HEK293T (cell line): Measurements from ENCODE around the gene GOLGA1.

Experiments
- CTCF ChIA-PET: fragments of 350-600 bp; formaldehyde crosslinking; extraction: SDS; loops from one replicate; lab custom pipeline; 2021; ENCODE audit warnings: antibody characterized with exemption, inconsistent platforms; lab: Yijun Ruan, JAX
- POLR2A ChIA-PET: fragments of 350-600 bp; formaldehyde crosslinking; extraction: SDS; loops from one replicate; lab custom pipeline; 2020; ENCODE audit warnings: antibody characterized with exemption, inconsistent platforms; lab: Yijun Ruan, JAX
- DNase-seq: peaks from one replicate; pipeline ENCODE4 v3.0.0; 2012; ENCODE audit warnings: mixed read lengths; ENCODE audit errors: extremely low spot score
- ARNT ChIP-seq: fragments of 450-650 bp; IDR thresholded peaks from 2 replicates; pipeline ENCODE4 v1.6.1; 2017; ENCODE audit warnings: mild to moderate bottlenecking
- BHLHE40 ChIP-seq: fragments of 450-650 bp; IDR thresholded peaks from 2 replicates; pipeline ENCODE4 v1.6.1; 2016; ENCODE audit warnings: mild to moderate bottlenecking, moderate library complexity, borderline replicate concordance
- CTBP1 ChIP-seq: fragments of 450-650 bp; IDR thresholded peaks from 2 replicates; pipeline ENCODE4 v1.6.1; 2016; ENCODE audit warnings: borderline replicate concordance
- ELF4 ChIP-seq: fragments of 450-650 bp; IDR thresholded peaks from 2 replicates; pipeline ENCODE4 v1.6.1; 2017; ENCODE audit warnings: antibody characterized with exemption
- FOXA1 ChIP-seq: fragments of 450-650 bp; IDR thresholded peaks from 2 replicates; pipeline ENCODE4 v1.6.1; 2016; ENCODE audit warnings: mild to moderate bottlenecking
- FOXK2 ChIP-seq: fragments of 450-650 bp; IDR thresholded peaks from 2 replicates; pipeline ENCODE4 v1.6.1; 2016; ENCODE audit warnings: mild to moderate bottlenecking
- FOXM1 ChIP-seq: fragments of 450-650 bp; IDR thresholded peaks from 2 replicates; pipeline ENCODE4 v1.6.1; 2017; ENCODE audit warnings: mild to moderate bottlenecking, borderline replicate concordance
- HDGF ChIP-seq: fragments of 450-650 bp; IDR thresholded peaks from 2 replicates; pipeline ENCODE4 v1.6.1; 2017; ENCODE audit warnings: antibody characterized with exemption, borderline replicate concordance
- L3MBTL2 ChIP-seq: fragments of 450-650 bp; conservative IDR thresholded peaks from 2 replicates; pipeline ENCODE4 v1.6.1; 2016; ENCODE audit warnings: mild to moderate bottlenecking
- LEF1 ChIP-seq: fragments of 450-650 bp; IDR thresholded peaks from 2 replicates; pipeline ENCODE4 v1.6.1; 2017; ENCODE audit warnings: mild to moderate bottlenecking, borderline replicate concordance
- NFRKB ChIP-seq: fragments of 450-650 bp; IDR thresholded peaks from 2 replicates; pipeline ENCODE4 v1.6.1; 2016; ENCODE audit warnings: mild to moderate bottlenecking, moderate library complexity
- PKNOX1 ChIP-seq: fragments of 450-650 bp; IDR thresholded peaks from 2 replicates; pipeline ENCODE4 v1.6.1; 2016
- SP1 ChIP-seq: fragments of 450-650 bp; IDR thresholded peaks from 2 replicates; pipeline ENCODE4 v1.6.1; 2017
- SUZ12 ChIP-seq: fragments of 450-650 bp; IDR thresholded peaks from 2 replicates; pipeline ENCODE4 v1.6.1; 2016; ENCODE audit warnings: mild to moderate bottlenecking
- TARDBP ChIP-seq: fragments of 450-650 bp; IDR thresholded peaks from 2 replicates; pipeline ENCODE4 v1.6.1; 2016
- ZNF384 ChIP-seq: fragments of 450-650 bp; IDR thresholded peaks from 2 replicates; pipeline ENCODE4 v1.6.1; 2016

The GOLGA1 gene

GRCh38 chr9:124884376-124884775 lies 56.5 kb downstream of the GOLGA1 start:
- no peak for TF ChIP-seq L3MBTL2
- TF ChIP-seq CTBP1 = no peak
- TF ChIP-seq ELF4 = no peak
- TF ChIP-seq NFRKB = no peak
- no peak for TF ChIP-seq ZNF384
- TF ChIP-seq FOXK2 = no peak
- no peak for TF ChIP-seq ARNT
- no peak for TF ChIP-seq PKNOX1
- no peak for TF ChIP-seq TARDBP
- no peak for TF ChIP-seq SP1
- TF ChIP-seq FOXM1 = no peak
- TF ChIP-seq LEF1 = no peak
- no peak for TF ChIP-seq FOXA1
- TF ChIP-seq HDGF = no peak
- no peak for TF ChIP-seq BHLHE40
- TF ChIP-seq SUZ12 = no peak
- CTCF ChIA-PET = no interaction called here
- POLR2A ChIA-PET = no interaction called here
- no peak for DNase-seq

- POLR2A ChIA-PET = no interaction called here
- TF ChIP-seq ZNF384 (no peak), L3MBTL2 (no peak), SP1 (no peak), FOXA1 (no peak), ELF4 (no peak), TARDBP (no peak)
- DNase-seq = no peak
- CTCF ChIA-PET = no interaction called here
Observed at GRCh38 chr9:124882231-124882630, 58.7 kb downstream of the GOLGA1 start.

DNA sequence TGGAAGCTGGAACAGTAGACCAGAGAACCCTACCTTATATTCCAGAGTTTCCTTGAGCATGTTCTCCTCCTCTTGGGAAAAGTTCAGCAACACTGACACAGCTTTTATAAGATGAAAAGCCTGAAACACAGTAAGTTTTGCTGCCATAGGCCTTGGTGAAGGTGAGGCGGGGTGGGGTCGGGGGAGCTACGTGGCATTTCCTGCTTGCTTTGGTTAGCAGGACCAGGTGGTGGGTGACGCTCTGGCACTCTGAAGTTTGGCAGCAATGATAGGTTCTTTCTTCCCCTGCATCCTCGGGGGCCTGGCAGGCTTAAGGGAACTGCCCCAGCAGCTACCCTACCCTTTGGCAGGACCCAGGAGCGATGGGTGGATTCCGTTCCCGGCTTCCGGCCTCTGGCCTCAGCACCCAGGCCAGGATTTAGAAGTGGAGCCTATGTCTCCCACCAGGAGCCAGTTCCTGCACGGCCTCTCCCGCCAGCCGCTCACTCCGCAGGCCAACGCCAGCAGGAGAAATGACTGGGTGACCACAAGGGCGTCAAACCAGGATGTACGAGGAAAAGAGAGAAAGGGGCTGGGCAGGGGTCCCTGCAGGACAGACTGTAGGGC lies 59.6 kb downstream of the GOLGA1 start:
- ChIA-PET POLR2A (no interaction called here), CTCF (no interaction called here)
- DNase-seq = no peak
- TF ChIP-seq CTBP1 (no peak), TARDBP (no peak)

DNA sequence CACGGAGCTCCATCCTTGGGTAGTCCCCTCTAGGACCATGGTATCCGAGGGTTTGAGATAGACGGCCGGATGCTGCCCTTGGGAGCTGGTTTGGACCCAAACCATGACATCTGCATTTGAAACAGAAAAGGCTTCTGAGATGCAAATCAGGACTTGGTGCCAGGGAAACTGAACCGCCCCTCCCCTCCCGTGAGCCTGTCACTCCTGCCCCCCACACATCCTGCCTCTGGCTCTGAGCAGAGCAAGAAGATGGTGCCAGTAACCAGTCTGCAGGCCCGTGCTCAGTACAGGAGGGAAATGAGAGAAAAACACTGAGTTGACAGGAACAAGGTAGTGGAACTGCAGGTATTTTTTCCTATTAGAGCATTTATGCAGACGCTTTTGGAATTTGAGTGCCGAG lies 60.4 kb downstream of the GOLGA1 start:
- TF ChIP-seq SP1 (no peak), BHLHE40 (no peak), PKNOX1 (no peak), ARNT (no peak), NFRKB (no peak)
- ChIA-PET CTCF (interaction anchor here (0.6 kb wide), 1 partner anchor 263 kb away, joined by 3 read pairs; the partner anchor contains the start of gene SCAI), POLR2A (interaction anchor here (1.0 kb wide), 1 partner anchor 11 kb away, joined by 3 read pairs; no protein-coding TSS in a partner anchor)
- no peak for DNase-seq

- POLR2A ChIA-PET = interaction anchor here (1.7 kb wide), 1 partner anchor 10 kb away, joined by 6 read pairs; no protein-coding TSS in a partner anchor
- CTCF ChIA-PET = no interaction called here
- no peak for TF ChIP-seq TARDBP
- no peak for TF ChIP-seq ZNF384
- DNase-seq = no peak
Observed at GRCh38 chr9:124879226-124879625, 61.7 kb downstream of the GOLGA1 start.

GRCh38 chr9:124878518-124878917 lies 62.4 kb downstream of the GOLGA1 start:
- ChIA-PET CTCF (interaction anchor here (1.3 kb wide), 1 partner anchor 101 kb away, joined by 3 read pairs; no protein-coding TSS in a partner anchor), POLR2A (interaction anchor here (1.3 to 1.7 kb wide), 2 partner anchors 10 to 16 kb away, joined by 4 to 6 read pairs; partner anchors contain the start of gene ARPC5L)
- TF ChIP-seq ZNF384 = no peak
- TF ChIP-seq FOXK2 = no peak
- TF ChIP-seq FOXA1 = no peak
- TF ChIP-seq L3MBTL2 = no peak
- no peak for TF ChIP-seq ARNT
- no peak for TF ChIP-seq FOXM1
- no peak for TF ChIP-seq ELF4
- TF ChIP-seq NFRKB = no peak
- no peak for TF ChIP-seq SP1
- TF ChIP-seq CTBP1 = no peak
- TF ChIP-seq HDGF = no peak
- TF ChIP-seq PKNOX1 = no peak
- no peak for TF ChIP-seq SUZ12
- TF ChIP-seq BHLHE40 = no peak
- TF ChIP-seq LEF1 = no peak
- TF ChIP-seq TARDBP = no peak

GRCh38 chr9:124878021-124878420 lies 62.9 kb downstream of the GOLGA1 start:
- DNase-seq = no peak
- POLR2A ChIA-PET = interaction anchor here (1.3 to 1.7 kb wide), 2 partner anchors 9 to 16 kb away, joined by 4 to 6 read pairs; partner anchors contain the start of gene ARPC5L
- CTCF ChIA-PET = interaction anchor here (1.3 kb wide), 1 partner anchor 100 kb away, joined by 3 read pairs; no protein-coding TSS in a partner anchor
- TF ChIP-seq ZNF384 = no peak
- TF ChIP-seq FOXM1 = no peak
- TF ChIP-seq NFRKB = no peak
- no peak for TF ChIP-seq FOXA1

More at GRCh38 chr9:124878518-124878917, 62.4 kb downstream of the GOLGA1 start:
- no peak for DNase-seq
